ENCODE results near the gene CELF1. TPM values are rescaled to one million over a fixed set of nuclear protein-coding genes. Genes with fewer than 3 reads are reported as not detected.
"Not testable (repeated sequence)": the region's sequence is repeated elsewhere in the genome, so short reads cannot be mapped to it uniquely, and the experiment has no call there.

Gene CELF1
- total and polyA plus RNA-seq, 12 donors: 24.4 to 97.0 (median 85.5) TPM

DNA sequence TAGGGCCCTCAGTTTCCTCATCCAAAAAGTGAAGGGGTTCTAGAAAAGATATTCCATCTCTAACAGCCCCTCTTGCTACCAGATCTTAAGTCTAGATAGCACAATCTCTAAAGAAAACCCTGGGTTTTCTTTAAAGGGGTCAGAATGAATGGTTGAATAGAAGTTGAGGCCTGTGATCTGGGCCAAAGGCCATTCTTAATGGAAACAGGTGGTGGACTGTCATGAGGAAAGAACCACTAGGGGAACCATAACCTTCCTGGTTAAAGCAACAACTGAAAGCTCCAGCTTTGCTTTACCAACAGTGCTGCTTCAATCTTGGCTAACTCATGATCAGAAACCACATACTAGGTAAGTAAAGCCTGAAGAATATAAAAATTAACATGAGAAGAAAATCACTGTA, 1.8 kb downstream of the CELF1 start:
- H3K36me3 ChIP-seq: peaks cover 0 to 5% (median 0%) of the 10 kb centered on the region in 9 donors
- no peaks in the 10 kb centered on the region for H3K9me3 ChIP-seq
- peaks cover 4 to 62% (median 45%) of the 10 kb centered on the region in 9 donors for H3K4me1 ChIP-seq
- H3K27ac ChIP-seq: peak overlapping the region in 3 of 10 donors; percentile 6 to 97 (median 96)
- no peaks in the 10 kb centered on the region for H3K27me3 ChIP-seq
- intact Hi-C loops (cut with DNase I): loop anchor here in 5 of 10 donors (5.0 to 10.0 kb wide), 3 partner anchors 34 to 84 kb away; no protein-coding TSS in a partner anchor
- TF ChIP-seq, protein P1, sequence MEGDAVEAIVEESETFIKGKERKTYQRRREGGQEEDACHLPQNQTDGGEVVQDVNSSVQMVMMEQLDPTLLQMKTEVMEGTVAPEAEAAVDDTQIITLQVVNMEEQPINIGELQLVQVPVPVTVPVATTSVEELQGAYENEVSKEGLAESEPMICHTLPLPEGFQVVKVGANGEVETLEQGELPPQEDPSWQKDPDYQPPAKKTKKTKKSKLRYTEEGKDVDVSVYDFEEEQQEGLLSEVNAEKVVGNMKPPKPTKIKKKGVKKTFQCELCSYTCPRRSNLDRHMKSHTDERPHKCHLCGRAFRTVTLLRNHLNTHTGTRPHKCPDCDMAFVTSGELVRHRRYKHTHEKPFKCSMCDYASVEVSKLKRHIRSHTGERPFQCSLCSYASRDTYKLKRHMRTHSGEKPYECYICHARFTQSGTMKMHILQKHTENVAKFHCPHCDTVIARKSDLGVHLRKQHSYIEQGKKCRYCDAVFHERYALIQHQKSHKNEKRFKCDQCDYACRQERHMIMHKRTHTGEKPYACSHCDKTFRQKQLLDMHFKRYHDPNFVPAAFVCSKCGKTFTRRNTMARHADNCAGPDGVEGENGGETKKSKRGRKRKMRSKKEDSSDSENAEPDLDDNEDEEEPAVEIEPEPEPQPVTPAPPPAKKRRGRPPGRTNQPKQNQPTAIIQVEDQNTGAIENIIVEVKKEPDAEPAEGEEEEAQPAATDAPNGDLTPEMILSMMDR (IDR thresholded peaks at IDR 0.05): peak in 4 of 9 donors; percentile 24 to 41 (median 35)
- H3K4me3 ChIP-seq: peak overlapping the region in 8 of 10 donors; percentile 83 to 99 (median 94)
- no peak for ATAC-seq
- no peak for DNase-seq

DNA sequence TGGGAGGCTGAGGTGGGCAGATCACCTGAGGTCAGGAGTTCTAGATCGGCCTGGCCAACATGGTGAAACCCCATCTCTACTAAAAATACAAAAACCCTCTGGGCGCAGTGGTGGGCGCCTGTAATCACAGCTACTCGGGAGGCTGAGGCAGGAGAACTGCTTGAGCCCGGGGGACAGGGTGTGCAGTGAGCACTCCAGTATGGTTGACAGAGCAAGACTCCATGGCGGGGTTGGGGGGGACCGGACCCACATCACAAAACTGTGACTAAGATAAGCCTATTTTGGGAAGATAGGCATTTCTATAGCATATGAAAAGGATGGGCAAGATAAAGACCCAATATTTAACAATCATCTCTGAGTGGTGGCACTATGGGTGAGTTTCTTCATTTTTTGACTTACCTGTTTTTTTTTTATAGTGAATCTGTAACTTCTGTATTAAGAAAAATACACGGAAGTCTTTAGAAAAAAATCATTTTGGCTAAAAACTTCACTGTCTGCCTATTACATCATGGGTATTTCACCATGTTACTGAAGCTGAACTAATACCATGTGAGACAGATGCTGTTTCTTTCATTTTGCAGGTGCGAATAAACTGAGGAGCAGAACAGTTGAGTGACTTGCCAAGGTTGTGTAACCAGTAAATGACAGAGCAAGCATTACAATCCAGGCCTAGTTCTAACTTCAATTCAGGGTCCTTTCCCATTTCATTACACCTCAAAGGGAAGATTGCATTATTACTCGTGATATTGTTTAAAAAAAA, 2.5 kb downstream of the CELF1 start:
- peaks cover 4 to 62% (median 45%) of the 10 kb centered on the region in 9 donors for H3K4me1 ChIP-seq
- intact Hi-C loops (cut with DNase I): loop anchor here in 5 of 10 donors (5.0 to 10.0 kb wide), 3 partner anchors 33 to 83 kb away; no protein-coding TSS in a partner anchor

DNA sequence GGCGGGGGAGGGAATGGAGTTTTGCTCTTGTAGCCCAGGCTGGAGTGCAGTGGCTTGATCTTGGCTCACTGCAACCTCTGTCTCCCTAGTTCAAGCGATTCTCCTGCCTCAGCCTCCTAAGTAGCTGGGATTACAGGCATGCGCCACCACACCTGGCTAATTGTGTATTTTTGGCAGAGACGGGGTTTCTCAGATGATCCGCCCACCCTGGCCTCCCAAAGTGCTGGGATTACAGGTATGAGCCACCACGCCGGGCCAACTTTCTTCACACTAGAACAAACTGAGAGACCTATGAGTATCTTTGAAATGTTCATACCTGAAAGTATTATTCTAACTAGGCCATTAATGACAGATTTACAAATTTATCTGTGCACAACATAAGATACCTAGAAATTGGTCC, 6.7 kb downstream of the CELF1 start:
- H3K27me3 ChIP-seq; intact Hi-C loops (cut with DNase I); H3K36me3 ChIP-seq; H3K4me3 ChIP-seq; H3K27ac ChIP-seq; ATAC-seq; DNase-seq; H3K9me3 ChIP-seq: not testable (repeated sequence)
- peaks cover 0 to 73% (median 45%) of the 10 kb centered on the region in 9 donors for H3K4me1 ChIP-seq
- 98% methylated on average over 7 of the region's 7 CpGs for WGBS, 2 donors

More for the DNA sequence above, 2.5 kb downstream of the CELF1 start:
- Histone ChIP-seq H3K27me3 (no peaks in the 10 kb centered on the region), H3K4me3 (no peak overlapping the region), H3K36me3 (peaks cover 0 to 5% (median 0%) of the 10 kb centered on the region in 9 donors), H3K27ac (peak overlapping the region in 2 of 10 donors; percentile 6 to 96), H3K9me3 (no peaks in the 10 kb centered on the region)
- DNase-seq: no peak
- 80 to 85% methylated on average over 10 of the region's 10 CpGs for WGBS, 2 donors
- TF ChIP-seq, protein P1 (IDR thresholded peaks at IDR 0.05): no peak
- no peak for ATAC-seq

DNA sequence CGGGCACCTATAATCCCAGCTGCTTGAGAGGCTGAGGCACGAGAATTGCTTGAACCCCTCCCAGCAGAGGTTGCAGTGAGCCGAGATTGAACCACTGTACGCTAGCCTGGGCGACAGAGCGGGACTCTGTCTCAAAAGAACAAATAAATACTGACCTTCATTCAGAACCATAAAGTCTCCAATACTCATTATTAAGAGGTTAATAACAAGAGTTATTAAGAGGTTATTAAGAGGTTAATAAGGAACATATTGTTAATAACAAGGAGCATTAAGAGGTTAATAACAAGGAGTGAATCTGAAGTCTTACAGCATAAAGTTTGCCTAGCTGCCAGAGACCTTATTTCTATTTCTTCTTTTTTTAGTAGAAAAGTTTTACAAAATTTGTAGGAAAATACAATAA, 7.6 kb downstream of the CELF1 start:
- DNase-seq (no peak), ATAC-seq (no peak)
- intact Hi-C loops (cut with DNase I): no loop called here
- TF ChIP-seq, protein P1 (IDR thresholded peaks at IDR 0.05): no peak
- no peak overlapping the region for H3K4me3 ChIP-seq
- no peaks in the 10 kb centered on the region for H3K9me3 ChIP-seq
- peaks cover 2 to 73% (median 45%) of the 10 kb centered on the region in 9 donors for H3K4me1 ChIP-seq
- H3K27me3 ChIP-seq: no peaks in the 10 kb centered on the region
- no peak overlapping the region for H3K27ac ChIP-seq
- peaks cover 0 to 3% (median 0%) of the 10 kb centered on the region in 9 donors for H3K36me3 ChIP-seq
- 97 to 98% methylated on average over 6 of the region's 6 CpGs for WGBS, 2 donors

DNA sequence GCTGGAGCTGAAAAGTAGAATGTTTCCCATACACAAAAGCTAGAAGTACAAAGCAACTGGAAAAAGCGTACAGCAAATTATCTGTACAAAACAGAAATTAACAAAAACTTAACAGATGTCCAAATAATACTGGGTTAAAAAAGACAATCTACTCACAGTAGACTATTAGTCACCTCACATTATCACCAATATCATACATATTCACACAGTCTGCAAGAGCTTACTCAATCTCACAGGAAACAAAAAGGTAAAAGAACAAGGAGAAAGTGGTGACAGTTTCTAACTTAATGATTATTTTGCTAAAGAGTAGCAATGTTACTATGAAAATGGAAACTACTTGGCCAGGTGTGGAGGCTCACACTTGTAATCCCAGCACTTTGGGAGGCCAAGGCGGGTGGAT, 11.9 kb downstream of the CELF1 start:
- Histone ChIP-seq H3K27ac (peak overlapping the region in 2 of 10 donors; percentile 50 to 64), H3K4me3 (no peak overlapping the region), H3K9me3 (no peaks in the 10 kb centered on the region), H3K36me3 (peaks cover 0 to 5% (median 0%) of the 10 kb centered on the region in 9 donors), H3K27me3 (no peaks in the 10 kb centered on the region), H3K4me1 (peaks cover 12 to 79% (median 66%) of the 10 kb centered on the region in 9 donors)
- 98 to 100% methylated on average over 2 of the region's 2 CpGs for WGBS, 2 donors
- intact Hi-C loops (cut with DNase I): no loop called here
- ATAC-seq (no peak), DNase-seq (no peak)
- TF ChIP-seq, protein P1 (IDR thresholded peaks at IDR 0.05): no peak
